GM21447 (cell line): ENCODE data around the gene CMTM1.

ENCODE experiments used
- ATAC-seq: cut with Tn5 transposase; IDR thresholded peaks from one replicate; pipeline ENCODE4 v1.9.1; 2021; ENCODE audit not compliant: unreplicated experiment

CMTM1 gene

DNA sequence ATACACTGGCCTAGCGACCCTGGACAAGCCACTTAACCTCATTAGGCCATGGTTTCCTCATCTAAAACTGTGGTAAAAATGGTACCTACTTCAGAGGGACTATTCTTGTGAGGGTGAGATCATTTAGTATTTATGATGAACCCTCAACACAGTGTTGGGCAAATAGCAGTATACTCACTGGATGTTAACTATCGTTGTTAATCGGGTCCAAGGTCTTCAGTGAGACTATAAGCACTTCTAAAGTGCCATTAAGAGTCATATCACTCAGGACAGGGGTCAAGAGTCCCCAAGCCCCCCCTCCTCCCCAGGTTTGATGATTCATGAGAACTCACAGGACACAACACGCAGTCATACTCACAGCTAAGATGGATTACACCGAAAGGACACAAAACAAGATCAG lies 27.3 kb upstream of the CMTM1 start:
- no peak for ATAC-seq

DNA sequence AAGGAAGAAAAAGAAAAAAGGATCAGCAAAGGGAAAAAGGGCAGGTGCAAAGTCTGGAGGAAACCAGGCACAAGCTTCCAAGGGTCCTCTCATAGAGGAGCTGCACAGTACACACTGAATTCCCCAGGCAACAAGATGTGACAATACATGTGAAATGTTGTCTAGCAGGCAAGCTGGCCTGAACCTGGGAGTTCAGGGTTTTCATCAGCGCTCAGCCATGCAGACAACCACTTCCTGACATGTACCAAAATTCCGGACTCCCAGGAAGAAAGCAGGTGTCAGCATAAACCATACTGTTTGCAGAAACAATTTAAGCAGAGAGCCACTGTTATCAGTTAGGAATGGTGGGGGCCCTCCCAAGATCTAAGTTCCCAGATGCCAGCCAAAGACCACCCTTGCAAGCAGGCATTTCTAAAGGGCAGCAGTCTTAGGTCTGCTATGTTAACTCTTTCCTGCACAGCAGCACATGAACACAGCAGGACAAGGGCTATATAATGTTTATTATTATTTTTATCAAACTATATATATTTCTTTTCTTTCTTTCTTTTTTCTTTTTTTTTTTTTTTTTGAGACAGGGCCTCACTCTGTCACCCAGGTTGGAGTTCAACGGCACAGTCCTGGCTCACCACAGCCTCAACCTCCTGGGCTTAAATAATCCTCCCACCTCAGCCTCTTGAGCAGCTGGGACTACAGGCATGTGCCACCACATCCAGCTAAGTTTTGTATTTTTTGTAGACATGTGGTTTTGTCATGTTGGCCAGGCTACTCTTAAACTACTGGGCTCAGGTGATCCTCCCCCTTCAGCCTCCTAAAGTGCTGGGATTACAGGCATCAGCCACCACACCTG lies 26.4 kb upstream of the CMTM1 start:
- ATAC-seq, result peak; percentile 63

DNA sequence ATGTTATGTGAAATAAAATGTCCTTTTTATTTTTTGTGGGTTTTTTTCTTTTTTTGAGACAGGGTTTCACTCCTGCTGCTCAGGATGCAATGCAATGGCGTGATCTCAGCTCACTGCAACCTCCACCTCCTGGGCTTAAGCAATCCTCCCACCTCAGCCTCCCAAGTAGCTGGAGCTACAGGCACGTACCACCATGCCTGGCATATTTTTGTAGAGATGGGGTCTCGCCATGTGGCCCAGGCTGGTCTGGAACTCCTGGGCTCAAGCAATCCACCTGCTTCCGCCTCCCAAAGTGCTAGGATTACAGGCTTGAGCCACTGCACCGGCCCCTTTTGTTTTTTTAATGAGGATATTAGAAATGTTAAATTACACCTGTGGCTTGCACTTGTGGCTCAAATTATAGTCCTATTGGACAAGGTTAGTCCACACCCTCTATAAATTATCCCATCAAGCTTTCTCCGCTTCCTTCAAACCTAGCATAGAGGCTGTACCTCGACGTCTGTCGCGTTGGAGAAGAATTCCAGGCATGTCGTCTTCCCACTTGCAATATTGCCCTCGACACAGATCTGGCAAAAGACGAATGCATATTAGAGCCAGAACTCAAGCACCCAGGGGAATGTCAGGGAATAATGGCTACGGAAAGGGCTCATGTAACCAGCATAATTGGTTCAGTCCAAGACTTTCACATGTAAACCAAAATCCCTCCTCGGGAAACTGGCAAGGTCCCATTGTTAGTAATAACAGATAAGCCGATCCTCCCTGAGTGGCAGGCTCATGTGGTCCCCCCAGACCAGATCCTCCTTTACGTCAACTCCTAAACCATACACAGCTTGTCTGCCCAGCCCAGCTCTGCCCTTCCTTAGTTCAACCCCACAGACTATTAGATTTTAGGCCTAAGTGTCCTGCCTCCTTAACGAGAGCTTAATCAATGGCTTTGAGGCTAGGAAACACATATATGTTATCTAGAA lies 24.6 kb upstream of the CMTM1 start:
- no peak for ATAC-seq

DNA sequence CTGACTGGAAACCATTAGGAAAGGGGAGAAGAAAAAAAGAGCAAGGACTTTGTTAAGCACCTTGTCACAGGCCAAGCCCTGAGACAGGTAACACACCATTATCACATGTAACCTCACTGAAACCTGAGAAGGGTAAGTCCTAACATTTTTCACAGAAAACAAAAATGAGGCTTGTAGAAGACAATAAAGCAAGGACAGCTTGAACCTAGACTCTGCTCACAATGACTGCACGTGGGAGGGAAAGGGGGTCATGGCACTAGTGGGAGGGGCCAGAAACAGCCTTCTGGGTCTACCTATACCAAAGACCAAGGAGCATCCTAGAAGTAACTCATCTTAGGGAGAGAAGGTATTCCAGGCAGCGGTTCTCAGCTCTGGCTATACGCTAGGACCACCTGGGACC lies 23.8 kb upstream of the CMTM1 start:
- no peak for ATAC-seq

DNA sequence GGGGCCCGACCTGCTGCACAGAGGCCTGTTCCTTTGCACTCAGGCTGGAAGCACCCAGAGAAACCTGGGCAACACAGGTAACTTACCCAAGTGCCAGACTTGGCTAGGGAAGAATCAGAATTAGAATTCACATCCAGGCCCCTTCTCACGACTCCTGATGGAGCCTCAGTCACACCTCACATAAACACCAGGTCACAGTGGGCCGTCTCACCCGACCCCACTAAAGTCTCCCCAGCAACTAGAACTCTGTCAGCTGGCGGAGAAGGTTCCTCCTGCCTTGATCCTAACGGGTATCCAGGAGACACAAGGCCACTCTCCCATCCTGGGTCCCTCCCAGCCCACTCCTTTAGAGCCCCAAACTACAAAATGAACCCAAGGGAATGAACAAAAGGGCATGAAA lies 22.7 kb upstream of the CMTM1 start:
- ATAC-seq, result no peak

DNA sequence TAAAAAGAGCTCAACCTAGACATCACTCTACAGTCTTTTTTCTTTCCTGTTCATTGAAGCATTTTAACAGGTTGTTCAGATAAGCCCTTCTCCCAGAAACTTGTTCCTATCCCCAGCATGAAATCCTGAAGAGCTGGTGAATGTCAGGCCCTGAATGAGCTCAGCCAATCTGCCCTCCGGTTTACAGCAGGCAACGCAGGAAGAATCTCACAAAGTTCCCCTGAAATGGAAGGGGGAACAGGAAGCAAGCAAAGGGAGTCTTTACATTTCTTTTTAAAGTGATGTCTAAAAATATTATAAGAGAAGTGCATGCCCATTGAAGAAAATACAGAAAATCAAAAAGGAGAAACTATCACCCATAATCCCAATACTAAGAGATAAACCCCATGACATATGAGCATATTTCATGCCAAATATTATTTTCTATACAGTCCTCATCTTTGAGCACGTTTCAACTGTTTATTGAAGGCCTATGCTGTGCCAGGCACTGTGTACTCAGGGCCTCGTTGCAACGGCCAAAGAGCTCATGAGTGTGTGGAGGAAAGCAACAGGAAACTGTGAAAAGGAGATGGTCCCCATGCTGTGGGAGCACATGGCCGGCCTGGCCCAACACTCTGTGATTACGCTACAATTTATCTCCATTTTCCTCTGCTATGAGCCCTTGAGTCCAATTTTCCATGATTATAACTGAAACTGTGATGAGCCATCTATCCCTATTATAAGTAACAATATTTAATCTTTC lies 22.1 kb upstream of the CMTM1 start:
- ATAC-seq, result no peak

DNA sequence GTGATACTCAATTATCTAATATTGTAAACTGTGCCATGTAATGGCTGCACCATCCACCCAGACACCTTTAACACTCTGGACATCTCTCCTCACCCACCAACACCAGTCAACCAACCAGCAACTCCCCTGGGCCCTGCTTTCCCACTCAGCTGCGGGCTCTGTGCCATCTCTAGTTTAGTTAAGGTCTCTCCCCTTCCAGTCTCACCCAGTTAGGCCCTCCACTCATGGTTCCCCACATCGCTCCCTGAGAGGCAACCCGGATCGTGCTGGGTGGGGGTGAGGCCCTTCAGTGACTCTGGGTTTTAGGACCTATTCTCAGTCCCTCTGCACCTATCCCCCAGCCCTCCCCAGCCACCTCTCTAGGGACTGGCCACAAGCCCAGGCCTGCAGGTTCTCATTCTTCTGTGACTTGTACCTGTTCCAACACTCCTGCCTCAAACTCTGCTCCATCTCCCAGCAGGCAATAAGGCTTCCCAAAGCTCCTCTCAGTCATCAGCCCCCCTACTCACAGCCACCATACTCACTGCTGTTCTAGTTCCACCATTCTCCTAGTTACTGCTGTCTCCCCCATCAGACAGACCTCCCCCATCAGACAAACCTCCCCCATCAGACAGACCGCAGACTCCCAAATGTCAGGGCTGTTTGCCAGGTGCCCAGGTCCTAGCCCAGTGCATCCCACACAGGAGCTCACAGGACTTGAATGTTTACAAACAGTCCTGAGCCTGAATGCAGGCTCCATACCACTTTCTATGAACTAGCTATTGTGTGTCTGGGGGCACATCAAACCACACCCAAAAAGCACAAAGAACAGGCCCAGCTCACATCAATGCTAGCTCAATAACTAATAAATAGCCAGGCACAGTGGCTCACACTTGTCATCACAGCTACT lies 18.9 kb upstream of the CMTM1 start:
- no peak for ATAC-seq

DNA sequence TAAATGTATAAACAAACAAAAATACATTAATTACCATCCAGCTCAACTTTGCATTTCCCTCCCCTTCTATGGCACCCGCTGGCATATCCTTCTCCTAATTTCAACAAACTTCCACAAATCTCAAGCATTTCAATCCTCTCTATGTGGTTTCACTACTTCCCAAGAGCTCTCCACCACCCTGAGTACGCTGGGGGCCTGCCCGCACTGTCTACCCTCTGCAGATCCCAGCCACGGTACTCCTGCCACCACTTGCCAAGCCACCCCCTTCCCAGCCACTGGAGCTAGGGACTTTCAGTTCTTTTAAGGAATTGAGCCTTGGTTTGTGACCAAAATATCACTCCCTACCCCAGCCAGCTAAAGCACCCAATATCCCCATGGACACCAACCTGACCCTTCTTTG lies 18.2 kb upstream of the CMTM1 start:
- no peak for ATAC-seq

DNA sequence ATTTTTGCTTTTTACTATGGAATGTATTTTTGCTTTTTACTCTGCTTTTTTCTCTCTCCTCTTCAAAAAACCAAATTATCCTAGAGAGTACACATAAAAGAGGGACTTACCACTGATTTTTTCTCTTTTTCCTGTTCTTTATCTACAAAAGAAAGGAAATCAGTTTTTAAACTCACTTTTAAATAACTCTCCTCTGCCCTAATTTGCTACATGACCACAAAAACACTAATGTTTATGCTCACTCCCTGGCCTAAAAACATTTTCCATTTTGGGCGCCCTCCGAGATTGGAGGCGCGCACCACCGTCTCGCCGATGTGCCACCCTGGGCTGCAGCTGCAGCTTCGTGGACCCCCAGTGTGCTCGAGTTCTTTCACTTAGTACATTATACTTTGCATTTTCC lies 17.4 kb upstream of the CMTM1 start:
- no peak for ATAC-seq

DNA sequence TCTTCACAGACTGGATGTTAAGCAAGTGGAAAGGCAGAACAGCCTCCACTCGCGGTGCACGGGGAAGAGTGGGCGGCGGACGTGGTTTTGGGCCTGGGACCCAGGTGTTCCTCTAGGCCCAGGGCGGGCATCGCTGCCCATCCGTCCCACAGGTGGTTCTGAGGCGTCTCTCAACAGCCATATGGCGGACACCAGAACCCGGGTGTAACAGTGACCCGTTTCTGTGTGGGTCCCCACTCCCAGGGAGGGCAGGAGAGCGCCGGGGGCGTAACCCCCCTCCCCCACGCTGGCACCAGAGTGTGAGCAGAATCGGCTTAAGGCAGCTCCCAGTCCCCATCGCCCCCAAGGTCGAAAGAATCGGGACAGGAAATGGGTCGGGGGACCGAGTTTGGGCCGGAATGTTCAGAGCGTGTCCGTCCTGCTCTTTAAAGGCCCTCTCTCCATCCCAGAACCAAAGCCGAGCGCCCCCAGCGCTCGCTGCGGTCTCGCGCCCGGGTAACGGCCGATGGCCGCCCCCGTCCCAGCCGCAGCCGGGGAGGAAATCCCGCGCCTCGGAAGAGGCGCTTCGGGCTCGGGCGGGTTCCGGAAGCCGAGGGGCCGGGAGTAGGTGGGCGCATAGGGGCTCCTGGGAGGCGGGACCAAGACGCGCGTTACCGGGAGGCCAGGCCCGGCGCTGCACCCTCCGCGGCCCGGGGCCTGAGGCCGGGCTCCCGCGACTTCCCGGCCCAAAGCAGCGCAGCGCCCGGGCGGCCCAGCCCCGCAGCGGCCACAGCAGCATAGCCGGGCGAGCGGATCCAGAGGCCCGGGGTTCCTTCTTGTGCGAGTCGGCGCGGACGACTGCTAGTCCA lies 16.7 kb upstream of the CMTM1 start, which contains the start of gene TK2:
Gene TK2 (minus strand): TSS at position 839 of the 848 bp plus-strand sequence. CDS start 61 bp downstream, at position 778.
- no peak for ATAC-seq

DNA sequence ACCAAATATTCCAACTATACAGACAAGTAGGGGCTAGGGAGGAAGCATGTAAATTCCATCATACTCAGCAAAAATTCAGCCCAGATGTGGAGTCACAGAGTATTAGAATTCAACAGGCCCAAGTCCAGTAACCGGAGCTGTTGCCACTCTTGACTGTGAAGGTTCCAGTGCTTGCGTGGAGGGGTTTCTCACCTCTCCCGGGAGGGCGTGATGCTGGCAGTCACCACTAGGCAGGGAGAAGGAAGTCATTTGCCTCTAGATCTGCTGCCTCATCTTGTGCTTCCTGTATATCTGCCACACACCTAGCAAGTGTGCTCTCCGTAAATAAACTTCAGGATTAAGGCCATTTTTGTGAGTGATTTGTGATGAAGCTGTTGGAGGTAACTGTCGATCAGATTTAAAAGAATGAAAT lies 14.9 kb upstream of the CMTM1 start:
- ATAC-seq, result no peak

DNA sequence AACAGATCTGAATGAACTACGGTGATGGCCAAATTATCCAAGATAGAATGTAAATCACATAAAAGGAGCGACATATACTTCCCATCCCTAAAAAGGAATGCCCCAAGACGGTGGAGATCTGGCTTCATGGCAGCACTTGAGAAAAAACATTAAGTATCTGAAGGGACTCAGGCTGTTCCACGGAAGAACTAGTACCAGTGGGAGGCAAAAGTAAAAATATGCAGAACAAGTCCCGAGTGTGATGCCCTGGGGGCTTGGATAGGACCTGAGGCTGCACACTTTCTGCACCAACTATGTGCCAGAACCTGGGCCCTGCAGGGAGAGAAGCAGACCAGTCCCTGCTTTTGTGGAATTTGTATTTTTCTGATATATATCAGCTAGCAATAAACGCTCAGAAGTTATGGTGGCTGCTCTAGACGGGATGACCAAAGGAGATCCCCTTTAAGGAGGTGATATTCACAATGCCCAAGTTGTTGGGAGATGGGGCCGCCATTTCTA lies 14.4 kb upstream of the CMTM1 start:
- ATAC-seq, result no peak

DNA sequence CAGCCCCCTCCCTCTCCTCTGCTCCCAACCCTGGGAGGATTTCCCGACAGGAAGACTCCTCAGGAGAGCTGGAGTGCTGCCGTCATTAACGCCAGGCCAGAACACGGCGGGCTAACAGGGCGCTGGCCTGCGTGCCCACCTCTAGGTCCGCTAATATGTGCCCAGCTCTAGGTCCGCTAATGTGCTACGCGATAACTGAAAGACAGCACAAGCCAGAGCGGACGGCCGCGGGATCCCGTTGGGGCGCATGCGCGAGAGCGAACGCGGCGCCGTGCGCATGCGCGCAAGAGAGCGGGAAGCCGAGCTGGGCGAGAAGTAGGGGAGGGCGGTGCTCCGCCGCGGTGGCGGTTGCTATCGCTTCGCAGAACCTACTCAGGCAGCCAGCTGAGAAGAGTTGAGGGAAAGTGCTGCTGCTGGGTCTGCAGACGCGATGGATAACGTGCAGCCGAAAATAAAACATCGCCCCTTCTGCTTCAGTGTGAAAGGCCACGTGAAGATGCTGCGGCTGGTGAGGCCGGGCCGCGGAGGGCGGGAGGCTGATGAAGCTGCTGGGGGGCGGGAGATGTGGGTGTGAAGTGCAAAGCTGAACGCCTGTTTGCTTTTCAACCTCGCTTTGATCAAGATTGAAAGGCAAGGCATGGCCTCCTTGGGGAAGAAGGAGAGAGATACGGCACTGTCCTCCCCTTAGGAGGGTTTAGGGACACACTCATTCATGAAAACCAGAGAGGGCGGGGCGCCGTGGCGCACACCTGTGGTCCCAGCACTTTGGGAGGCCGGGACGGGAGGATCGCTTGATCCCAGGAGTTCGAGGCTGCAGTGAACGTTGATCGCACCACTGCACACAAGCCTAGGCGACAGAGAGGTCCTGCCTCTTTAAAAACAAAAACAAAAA lies 13.7 kb upstream of the CMTM1 start, which contains the start of gene CKLF:
Gene CKLF (plus strand): TSS at position 291 of the 892 bp plus-strand sequence. CDS start 140 bp downstream, at position 431.
- ATAC-seq, result peak; percentile 71

DNA sequence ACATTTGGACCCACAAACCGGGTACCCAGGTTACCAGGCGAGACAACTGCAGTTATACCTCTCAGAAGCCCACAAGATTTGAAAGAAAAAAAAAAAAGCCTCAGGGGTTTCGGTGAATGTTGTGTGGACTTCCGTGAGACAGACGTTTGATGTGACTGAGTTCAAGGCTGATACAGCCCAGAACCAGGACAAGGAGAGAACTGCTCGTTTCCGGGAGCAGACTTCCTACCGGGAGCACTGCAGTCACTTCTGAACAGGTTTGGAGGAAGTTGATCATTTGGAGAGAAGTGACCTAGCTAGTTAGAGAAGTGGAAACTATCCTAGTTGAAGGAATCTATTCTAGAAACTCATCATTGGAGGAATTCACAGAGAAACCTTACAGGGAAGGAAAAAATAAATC lies 13.0 kb upstream of the CMTM1 start:
- ATAC-seq, result no peak

DNA sequence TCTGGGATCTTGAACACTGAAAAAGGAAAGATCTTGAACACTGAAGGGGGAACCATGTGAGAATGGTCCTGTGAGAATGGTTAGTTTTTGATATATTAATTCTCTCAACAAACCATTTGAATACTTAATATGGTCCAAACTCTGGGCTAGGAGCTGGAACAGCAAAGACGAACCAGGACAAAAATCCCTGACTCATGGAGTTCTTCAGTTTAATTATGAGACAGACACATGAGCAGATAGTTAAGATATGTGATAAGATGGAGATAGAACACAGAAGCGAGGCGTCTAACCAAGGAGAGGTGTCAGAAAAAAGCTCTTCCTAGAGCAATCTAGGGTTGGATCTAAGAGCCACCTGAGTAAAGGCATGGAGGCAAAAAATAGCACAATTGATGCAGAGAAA lies 12.2 kb upstream of the CMTM1 start:
- ATAC-seq, result no peak

DNA sequence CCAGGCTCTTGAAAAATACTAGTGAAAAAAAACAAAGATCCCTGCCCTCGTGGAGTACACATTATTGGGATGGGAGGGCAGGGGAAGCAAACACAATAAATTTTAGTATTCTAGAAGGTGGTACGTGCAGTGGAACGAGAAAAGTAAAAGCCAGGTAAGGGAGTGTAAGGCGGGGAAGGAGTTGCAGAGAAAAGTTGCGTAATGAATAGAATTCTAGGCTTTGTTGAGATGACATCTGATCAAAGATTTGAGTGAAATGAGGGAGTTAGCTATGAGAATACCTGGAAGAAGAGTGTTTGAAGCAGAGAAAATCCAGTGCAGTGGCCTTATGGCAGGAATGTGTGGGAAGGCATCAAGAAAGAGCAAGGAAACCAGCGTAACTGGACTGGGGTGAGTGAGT lies 11.7 kb upstream of the CMTM1 start:
- no peak for ATAC-seq

DNA sequence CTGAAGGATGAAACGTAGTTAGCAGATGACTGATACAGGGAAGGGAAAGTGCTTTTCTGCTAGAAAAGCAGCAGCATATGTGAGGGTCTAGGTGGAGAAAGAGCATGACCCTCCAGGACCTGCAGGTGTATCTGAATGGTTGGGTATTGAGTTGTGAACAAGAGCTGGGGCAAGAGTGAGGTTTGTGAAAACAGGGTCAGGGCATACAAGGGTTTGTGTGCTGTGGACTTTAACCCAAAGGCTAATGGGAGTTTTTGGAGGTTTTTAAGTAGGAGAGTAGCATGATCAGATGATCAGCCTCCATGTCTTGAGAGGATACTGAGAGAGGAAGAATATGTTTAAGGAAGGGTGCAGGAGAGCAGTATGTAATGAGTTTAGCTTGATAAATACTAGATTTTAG lies 6.1 kb upstream of the CMTM1 start:
- no peak for ATAC-seq
